IPS-NIHi7 (cell line): ENCODE measurements around the gene TTC39A.

Experiments used
- DNase-seq: peaks from one replicate; pipeline ENCODE4 v3.0.0; 2012; ENCODE audit warnings: mixed read lengths; ENCODE audit errors: extremely low spot score

The TTC39A gene

GRCh38 chr1:51330331-51331201, at the start of gene TTC39A:
Gene TTC39A, minus strand, starts transcription at chr1:51330562. Its CDS starts 85 bp downstream, at chr1:51330477.
- no peak for DNase-seq

GRCh38 chr1:51378871-51379270, 48.5 kb upstream of the TTC39A start:
- no peak for DNase-seq

GRCh38 chr1:51373898-51374297, 43.5 kb upstream of the TTC39A start:
- no peak for DNase-seq

- no peak for DNase-seq
Measured at GRCh38 chr1:51372561-51372960, 42.2 kb upstream of the TTC39A start.

- DNase-seq, result no peak
Measured at GRCh38 chr1:51369171-51369570, 38.8 kb upstream of the TTC39A start.

- no peak for DNase-seq
Measured at GRCh38 chr1:51365774-51366173, 35.4 kb upstream of the TTC39A start.

- DNase-seq, result no peak
Measured at GRCh38 chr1:51359879-51360278, 29.5 kb upstream of the TTC39A start.

- DNase-seq, result no peak
Measured at GRCh38 chr1:51355382-51355781, 25.0 kb upstream of the TTC39A start.

- no peak for DNase-seq
Measured at GRCh38 chr1:51354416-51354815, 24.1 kb upstream of the TTC39A start.

- DNase-seq, result no peak
Measured at GRCh38 chr1:51351907-51352306, 21.5 kb upstream of the TTC39A start.

GRCh38 chr1:51349862-51350261, 19.5 kb upstream of the TTC39A start:
- no peak for DNase-seq

GRCh38 chr1:51348147-51348527, 17.8 kb upstream of the TTC39A start:
- no peak for DNase-seq

GRCh38 chr1:51347398-51348146, 17.2 kb upstream of the TTC39A start:
- no peak for DNase-seq

- DNase-seq, result no peak
Measured at GRCh38 chr1:51346086-51346942, 16.0 kb upstream of the TTC39A start.

GRCh38 chr1:51345300-51345687, 14.9 kb upstream of the TTC39A start:
- DNase-seq, result no peak

- peak; percentile 79 for DNase-seq
Measured at GRCh38 chr1:51344602-51345299, 14.4 kb upstream of the TTC39A start.

GRCh38 chr1:51344276-51344601, 13.9 kb upstream of the TTC39A start:
- no peak for DNase-seq

- no peak for DNase-seq
Measured at GRCh38 chr1:51343624-51344023, 13.3 kb upstream of the TTC39A start.

- no peak for DNase-seq
Measured at GRCh38 chr1:51342591-51343206, 12.3 kb upstream of the TTC39A start.

GRCh38 chr1:51341876-51342496, 11.6 kb upstream of the TTC39A start:
- DNase-seq, result no peak

GRCh38 chr1:51340380-51340779, 10.0 kb upstream of the TTC39A start:
- no peak for DNase-seq
